GM23248 (cell line): ENCODE data around the gene LRRC8E.

Source experiments
- EZH2 ChIP-seq: fragments of 200-600 bp; sonication (generic); IDR thresholded peaks from 2 replicates; pipeline ENCODE4 v1.6.1; 2018; ENCODE audit warnings: antibody characterized with exemption, mild to moderate bottlenecking; ENCODE audit not compliant: insufficient read depth, poor library complexity, severe bottlenecking
- EZH2phosphoT487 ChIP-seq: fragments of 200-600 bp; sonication (generic); IDR thresholded peaks from 2 replicates; pipeline ENCODE4 v1.6.1; 2018; ENCODE audit warnings: antibody characterized with exemption, moderate library complexity, mild to moderate bottlenecking, low read depth; ENCODE audit not compliant: insufficient read depth

DNA sequence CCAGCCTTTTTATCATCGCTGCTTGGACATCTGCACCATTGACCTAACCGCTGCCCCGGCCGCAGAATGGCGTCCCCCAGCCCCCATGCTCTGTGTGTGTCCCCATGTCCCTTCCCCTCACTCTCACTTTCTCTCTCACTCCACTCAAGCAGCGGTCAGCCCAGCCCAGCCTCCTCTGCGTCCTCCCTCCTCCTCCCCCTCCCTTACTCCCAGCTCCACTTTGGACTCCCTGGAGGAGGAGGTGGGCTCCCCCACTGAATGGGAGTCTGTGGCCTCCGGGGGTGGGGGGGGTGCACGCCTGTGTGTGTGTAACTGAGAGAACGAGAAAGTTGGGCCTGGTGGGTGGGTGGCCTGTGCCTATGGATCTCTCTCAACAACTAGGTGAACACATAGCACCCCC, 17.5 kb downstream of the LRRC8E start:
- TF ChIP-seq EZH2phosphoT487 (no peak), EZH2 (no peak)
